Measurements from ENCODE around the gene MAN2A2. TPM values are rescaled to one million over a fixed set of nuclear protein-coding genes. Genes with fewer than 3 reads are reported as not detected.
"Not testable (repeated sequence)": the region's sequence is repeated elsewhere in the genome, so short reads cannot be mapped to it uniquely, and the experiment has no call there.

The MAN2A2 gene
- total and polyA plus RNA-seq, 2 donors = 19.4 to 31.4 TPM

DNA sequence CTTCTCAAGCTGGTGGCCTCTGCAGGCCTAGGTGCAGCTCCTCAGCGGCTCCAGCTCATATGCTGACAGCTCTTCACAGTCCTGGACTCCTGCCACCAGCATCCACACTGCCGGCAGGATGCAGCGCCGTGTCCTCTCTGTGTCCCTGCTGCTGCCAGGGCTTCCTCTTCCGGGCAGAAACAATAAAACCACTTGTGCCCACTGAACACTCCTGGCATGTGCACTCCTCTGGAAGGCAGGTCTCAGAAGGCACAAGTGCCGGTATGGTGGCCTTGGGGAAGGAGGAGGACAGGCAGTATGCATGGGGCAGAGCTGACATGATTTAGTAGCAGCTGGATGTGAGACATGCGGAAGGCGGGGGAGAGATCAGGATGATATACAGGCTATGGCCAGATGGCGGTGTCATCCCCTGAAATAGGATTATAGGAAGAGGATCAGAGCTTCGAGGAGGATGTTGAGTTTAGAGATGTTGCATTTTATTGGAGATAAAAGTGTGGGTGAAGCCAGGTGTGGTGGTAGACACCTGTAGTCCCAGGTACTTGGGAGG, 7.5 kb upstream of the MAN2A2 start:
- 63% methylated on average over 10 of the region's 10 CpGs for WGBS

GRCh38 chr15:90897131-90897655, 5.9 kb upstream of the MAN2A2 start:
- H3K4me3 ChIP-seq (ENCODE audit: low read depth, low read length); H3K36me3 ChIP-seq (ENCODE audit: insufficient read depth); H3K27ac ChIP-seq (ENCODE audit: low read depth); H3K4me1 ChIP-seq (ENCODE audit: insufficient read depth); DNase-seq (ENCODE audit: extremely low spot score): not testable (repeated sequence)
- WGBS = 89% methylated on average over 14 of the region's 14 CpGs

More for the DNA sequence above, 7.5 kb upstream of the MAN2A2 start:
- Histone ChIP-seq H3K4me1 (ENCODE audit: insufficient read depth) (no peaks in the 10 kb centered on the region), H3K4me3 (ENCODE audit: low read depth, low read length) (no peak overlapping the region), H3K27ac (ENCODE audit: low read depth) (no peak overlapping the region), H3K36me3 (ENCODE audit: insufficient read depth) (peaks cover 5% of the 10 kb centered on the region)
- no peak for DNase-seq (ENCODE audit: extremely low spot score)

GRCh38 chr15:90901175-90902039, 1.7 kb upstream of the MAN2A2 start:
- WGBS = 56% methylated on average over 14 of the region's 14 CpGs
- Histone ChIP-seq H3K27ac (ENCODE audit: low read depth) (no peak overlapping the region), H3K4me1 (ENCODE audit: insufficient read depth) (no peaks in the 10 kb centered on the region), H3K4me3 (ENCODE audit: low read depth, low read length) (no peak overlapping the region), H3K36me3 (ENCODE audit: insufficient read depth) (no peaks in the 10 kb centered on the region)
- DNase-seq (ENCODE audit: extremely low spot score) = no peak

- under 1% methylated on average over 71 of the region's 71 CpGs for WGBS
- Histone ChIP-seq H3K27ac (ENCODE audit: low read depth) (peak overlapping the region; percentile 90), H3K36me3 (ENCODE audit: insufficient read depth) (no peaks in the 10 kb centered on the region), H3K4me1 (ENCODE audit: insufficient read depth) (no peaks in the 10 kb centered on the region), H3K4me3 (ENCODE audit: low read depth, low read length) (peak overlapping the region; percentile 81)
- no peak for DNase-seq (ENCODE audit: extremely low spot score)
These were observed 862 bp upstream of the MAN2A2 start for GRCh38 chr15:90902040-90902839.

DNA sequence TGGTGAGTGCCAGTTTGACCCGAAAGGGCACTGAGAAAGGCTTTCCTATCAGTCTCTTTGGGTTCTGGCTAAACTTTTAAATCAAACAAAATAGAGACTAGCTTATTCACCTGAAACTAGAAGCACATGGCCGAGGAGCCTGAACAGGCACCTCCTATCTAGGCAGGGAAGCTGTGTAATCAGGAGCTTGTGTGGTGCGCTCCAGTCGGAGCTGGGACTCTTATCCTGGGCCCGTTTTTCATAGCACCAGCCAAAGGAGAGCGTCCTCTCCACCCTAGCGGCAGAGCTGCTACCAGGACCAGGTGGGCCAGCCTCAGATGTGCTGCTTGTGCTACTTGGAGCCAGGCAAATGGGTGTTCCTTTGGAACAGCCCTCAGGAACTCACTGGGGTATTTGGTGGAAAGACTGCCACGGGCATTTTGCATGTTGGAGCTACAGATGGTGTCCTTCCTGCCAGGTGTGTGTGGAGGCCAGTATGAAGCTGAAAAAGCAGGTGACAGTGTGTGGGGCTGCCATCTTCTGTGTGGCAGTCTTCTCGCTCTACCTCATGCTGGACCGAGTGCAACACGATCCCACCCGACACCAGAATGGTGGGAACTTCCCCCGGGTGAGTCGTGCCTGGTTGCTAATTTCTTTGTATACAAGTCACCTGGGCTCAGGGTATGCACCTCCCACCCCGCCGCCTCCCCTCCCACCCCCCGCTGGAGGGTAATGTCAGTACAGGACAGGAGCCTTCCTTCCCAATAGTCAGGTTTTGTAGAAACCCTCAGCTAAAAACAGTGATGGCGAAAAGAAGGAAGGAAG, 833 bp downstream of the MAN2A2 start:
- H3K4me3 ChIP-seq (ENCODE audit: low read depth, low read length) = no peak overlapping the region
- 73% methylated on average over 18 of the region's 18 CpGs for WGBS
- H3K27ac ChIP-seq (ENCODE audit: low read depth) = no peak overlapping the region
- DNase-seq (ENCODE audit: extremely low spot score) = no peak
- H3K36me3 ChIP-seq (ENCODE audit: insufficient read depth) = no peaks in the 10 kb centered on the region
- H3K4me1 ChIP-seq (ENCODE audit: insufficient read depth) = no peaks in the 10 kb centered on the region

GRCh38 chr15:90904746-90905145, 1.6 kb downstream of the MAN2A2 start:
- WGBS = 94% methylated on average over 9 of the region's 9 CpGs
- Histone ChIP-seq H3K36me3 (ENCODE audit: insufficient read depth) (peaks cover under 1% of the 10 kb centered on the region), H3K4me1 (ENCODE audit: insufficient read depth) (no peaks in the 10 kb centered on the region), H3K4me3 (ENCODE audit: low read depth, low read length) (no peak overlapping the region), H3K27ac (ENCODE audit: low read depth) (no peak overlapping the region)
- no peak for DNase-seq (ENCODE audit: extremely low spot score)

- Histone ChIP-seq H3K4me1 (ENCODE audit: insufficient read depth) (no peaks in the 10 kb centered on the region), H3K4me3 (ENCODE audit: low read depth, low read length) (no peak overlapping the region), H3K36me3 (ENCODE audit: insufficient read depth) (peaks cover 3% of the 10 kb centered on the region), H3K27ac (ENCODE audit: low read depth) (no peak overlapping the region)
- 93% methylated on average over 28 of the region's 28 CpGs for WGBS
- no peak for DNase-seq (ENCODE audit: extremely low spot score)
These were observed 2.4 kb downstream of the MAN2A2 start for GRCh38 chr15:90905306-90906180.

DNA sequence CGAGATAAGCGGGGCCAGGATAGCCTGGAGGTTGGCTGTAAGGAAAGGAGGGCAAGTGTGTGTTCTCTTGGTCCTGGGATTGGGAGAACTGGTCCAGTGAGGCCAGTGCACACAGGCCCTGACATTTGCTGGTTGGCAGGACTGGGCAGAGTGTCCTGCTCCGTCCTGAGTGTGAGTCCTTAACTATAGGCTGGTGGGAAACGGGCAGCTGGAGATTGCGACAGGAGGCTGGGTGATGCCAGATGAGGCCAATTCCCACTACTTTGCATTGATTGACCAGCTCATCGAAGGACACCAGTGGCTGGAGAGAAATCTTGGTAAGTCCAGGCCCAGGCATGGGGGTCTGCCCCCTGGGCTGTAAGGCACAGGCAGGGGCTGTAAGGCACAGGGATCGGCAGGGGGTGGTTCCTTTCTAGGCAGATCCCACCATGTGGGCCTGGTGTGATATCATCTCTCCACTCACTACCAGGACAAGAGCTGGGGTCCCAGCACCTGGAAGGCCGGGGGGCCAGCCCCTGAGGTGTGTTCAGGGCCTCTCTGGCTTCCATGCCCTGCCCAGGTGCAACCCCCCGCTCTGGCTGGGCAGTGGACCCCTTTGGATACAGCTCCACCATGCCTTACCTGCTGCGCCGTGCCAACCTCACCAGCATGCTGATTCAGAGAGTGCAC, 3.2 kb downstream of the MAN2A2 start:
- WGBS = 96% methylated on average over 11 of the region's 11 CpGs
- DNase-seq (ENCODE audit: extremely low spot score) = no peak
- Histone ChIP-seq H3K36me3 (ENCODE audit: insufficient read depth) (peaks cover 3% of the 10 kb centered on the region), H3K4me3 (ENCODE audit: low read depth, low read length) (no peak overlapping the region), H3K4me1 (ENCODE audit: insufficient read depth) (no peaks in the 10 kb centered on the region), H3K27ac (ENCODE audit: low read depth) (no peak overlapping the region)

- no peak overlapping the region for H3K27ac ChIP-seq (ENCODE audit: low read depth)
- WGBS = 79% methylated on average over 15 of the region's 15 CpGs
- peaks cover 6% of the 10 kb centered on the region for H3K36me3 ChIP-seq (ENCODE audit: insufficient read depth)
- no peaks in the 10 kb centered on the region for H3K4me1 ChIP-seq (ENCODE audit: insufficient read depth)
- DNase-seq (ENCODE audit: extremely low spot score) = no peak
- no peak overlapping the region for H3K4me3 ChIP-seq (ENCODE audit: low read depth, low read length)
These were observed 4.1 kb downstream of the MAN2A2 start for GRCh38 chr15:90907051-90907660.

DNA sequence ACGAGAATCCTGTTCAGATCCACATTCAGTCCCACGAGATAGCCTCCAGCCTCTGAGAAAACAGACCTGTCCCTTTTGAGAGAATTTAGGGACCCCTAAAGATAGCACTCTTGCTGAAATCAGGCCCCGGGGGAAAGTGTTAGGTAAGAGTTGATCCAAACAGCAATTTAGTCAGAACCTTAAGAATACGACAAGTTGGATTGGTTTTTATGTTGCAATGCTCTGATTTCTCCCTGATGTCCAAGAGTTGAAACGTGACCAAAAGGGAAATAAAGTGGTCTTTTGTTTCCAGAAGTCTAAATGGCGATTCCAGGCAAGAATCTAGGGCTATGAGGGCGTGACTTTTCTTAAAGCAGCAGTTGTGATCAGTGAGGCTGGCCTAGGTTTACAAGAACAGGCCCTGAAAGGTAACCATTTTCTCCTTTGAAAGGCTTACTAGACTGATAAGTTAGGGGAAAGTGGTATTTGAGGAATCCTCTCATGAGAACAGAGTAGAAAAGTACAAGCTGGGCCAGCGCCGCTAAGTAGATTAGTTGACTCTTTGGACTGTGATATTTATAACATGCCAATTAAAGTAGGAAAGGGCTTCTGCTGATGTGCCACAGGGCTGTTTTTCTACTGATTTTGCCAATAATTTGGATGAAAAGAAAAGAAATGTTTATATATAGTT, 4.9 kb downstream of the MAN2A2 start:
- Histone ChIP-seq H3K4me3 (ENCODE audit: low read depth, low read length) (no peak overlapping the region), H3K27ac (ENCODE audit: low read depth) (no peak overlapping the region), H3K36me3 (ENCODE audit: insufficient read depth) (peaks cover 9% of the 10 kb centered on the region), H3K4me1 (ENCODE audit: insufficient read depth) (no peaks in the 10 kb centered on the region)
- no peak for DNase-seq (ENCODE audit: extremely low spot score)
- WGBS = 83% methylated on average over 9 of the region's 9 CpGs

- H3K36me3 ChIP-seq (ENCODE audit: insufficient read depth) = peaks cover 11% of the 10 kb centered on the region
- DNase-seq (ENCODE audit: extremely low spot score); H3K4me1 ChIP-seq (ENCODE audit: insufficient read depth); H3K4me3 ChIP-seq (ENCODE audit: low read depth, low read length); H3K27ac ChIP-seq (ENCODE audit: low read depth): not testable (repeated sequence)
- WGBS = 90% methylated on average over 11 of the region's 11 CpGs
These were observed 6.3 kb downstream of the MAN2A2 start for GRCh38 chr15:90909449-90909848.

Data from urinary bladder (tissue), 4 donors.